HG02938 (cell line): Measurements from ENCODE around the gene CSPG4.
A peak's percentile ranks its signal among the peaks of the same experiment; 100 is the strongest.
"Not testable (repeated sequence)": the region's sequence is repeated elsewhere in the genome, so short reads cannot be mapped to it uniquely, and the experiment has no call there.

Experiments
- ATAC-seq: cut with Tn5 transposase; IDR thresholded peaks from one replicate; pipeline ENCODE4 v1.9.1; 2021; ENCODE audit warnings: mild to moderate bottlenecking, moderate library complexity; ENCODE audit not compliant: unreplicated experiment

The CSPG4 gene

DNA sequence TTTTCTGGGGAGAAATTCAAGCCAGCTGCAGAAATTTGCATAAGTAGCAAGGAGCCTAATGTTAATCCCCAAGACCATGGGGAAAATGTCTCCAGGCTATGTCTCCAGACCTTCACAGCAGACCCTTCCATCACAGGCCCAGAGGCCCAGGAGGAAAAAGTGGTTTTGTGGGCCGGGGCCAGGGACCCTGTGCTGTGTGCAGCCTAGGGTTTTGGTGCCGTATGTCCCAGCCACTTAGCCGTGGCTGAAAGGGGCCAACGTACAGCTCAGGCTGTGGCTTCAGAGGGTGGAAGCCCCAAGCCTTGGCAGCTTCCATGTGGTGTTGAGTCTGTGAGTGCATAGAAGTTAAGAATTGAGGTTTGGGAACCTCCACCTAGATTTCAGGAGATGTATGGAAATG, 29.7 kb upstream of the CSPG4 start:
- not testable (repeated sequence) for ATAC-seq

DNA sequence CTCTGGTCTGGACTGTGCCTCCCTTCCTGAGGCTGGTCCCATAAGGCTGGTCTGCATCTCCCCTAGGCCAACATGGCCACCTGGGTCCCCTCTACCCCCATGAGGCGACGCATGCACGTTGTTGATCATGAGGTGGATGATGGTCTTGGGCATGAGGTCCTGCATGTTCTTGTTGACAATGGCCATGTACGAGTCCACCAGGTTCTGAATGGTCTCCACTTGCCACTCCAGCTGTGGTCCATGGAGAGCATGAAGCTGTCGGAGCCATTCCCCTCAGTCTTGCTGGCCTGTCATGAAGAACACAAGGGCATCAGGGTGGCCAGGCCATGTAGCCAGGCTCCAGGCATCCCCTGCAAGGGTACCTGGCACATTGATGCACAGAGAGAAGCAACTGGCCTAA, 27.1 kb upstream of the CSPG4 start:
- ATAC-seq, result no peak

DNA sequence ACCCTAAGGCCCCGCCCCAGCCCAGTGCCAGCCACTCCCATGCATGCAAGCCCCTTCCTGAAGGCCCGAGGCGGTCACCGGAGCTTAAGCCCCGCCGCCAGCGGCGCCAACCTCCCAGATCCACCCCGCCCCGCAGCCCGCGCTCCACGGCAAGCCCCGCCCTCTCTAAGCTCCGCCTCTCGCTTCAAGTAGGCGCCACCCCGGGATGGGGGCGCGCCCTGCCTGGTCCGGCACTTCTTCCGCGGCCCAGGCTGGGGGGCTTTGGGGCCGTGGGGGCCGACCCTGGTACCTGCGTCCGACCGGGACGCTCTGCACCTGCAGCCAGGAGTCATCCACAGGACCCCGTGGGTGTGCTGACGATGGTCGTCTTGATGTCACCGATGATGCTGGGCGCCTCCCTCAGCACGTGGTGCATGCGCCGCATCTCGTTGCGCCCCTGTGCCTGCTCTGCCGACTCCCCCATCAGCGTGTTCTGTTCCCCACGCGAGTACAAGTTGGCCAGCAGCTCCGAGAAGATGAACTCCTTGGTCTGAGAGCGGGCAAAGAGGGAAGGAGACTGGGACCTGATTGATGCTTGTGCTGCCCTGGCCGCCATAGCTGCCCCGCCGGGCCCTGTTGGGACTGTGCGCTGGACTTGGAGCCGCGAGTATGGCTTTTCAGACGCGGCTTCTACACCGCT, 26.1 kb upstream of the CSPG4 start:
- peak; percentile 82 for ATAC-seq

DNA sequence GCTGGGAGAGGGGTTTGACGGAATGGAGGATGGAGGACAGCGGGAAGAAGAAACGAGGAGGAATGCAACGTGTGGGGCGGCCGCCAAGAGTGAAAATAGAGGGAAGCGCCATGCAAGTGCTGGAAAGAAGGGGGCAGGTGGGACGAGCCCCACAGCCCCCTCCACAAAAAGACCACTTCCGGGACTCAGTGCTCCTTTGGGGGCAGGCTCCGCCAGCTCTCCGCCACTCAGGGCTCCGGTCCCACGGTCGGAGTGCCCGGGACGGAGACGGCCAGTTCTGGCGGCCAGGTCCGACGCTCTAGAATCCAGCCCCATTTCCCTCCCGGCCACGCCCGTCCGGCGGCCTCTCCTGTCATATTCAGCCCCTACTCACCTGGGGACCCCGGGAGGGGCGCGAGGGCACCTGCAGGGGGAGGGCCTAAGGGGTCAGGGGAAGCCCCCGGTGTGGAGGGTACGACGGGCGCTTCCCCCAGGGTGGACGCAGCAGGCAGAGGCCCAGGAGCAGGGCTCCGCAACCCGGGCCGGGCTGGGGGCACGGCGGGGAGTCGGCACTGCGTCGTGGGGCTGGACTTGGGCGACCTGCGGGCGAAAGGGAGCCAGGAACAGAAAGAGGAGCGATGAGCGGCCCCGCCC, 25.5 kb upstream of the CSPG4 start:
- ATAC-seq, result no peak

DNA sequence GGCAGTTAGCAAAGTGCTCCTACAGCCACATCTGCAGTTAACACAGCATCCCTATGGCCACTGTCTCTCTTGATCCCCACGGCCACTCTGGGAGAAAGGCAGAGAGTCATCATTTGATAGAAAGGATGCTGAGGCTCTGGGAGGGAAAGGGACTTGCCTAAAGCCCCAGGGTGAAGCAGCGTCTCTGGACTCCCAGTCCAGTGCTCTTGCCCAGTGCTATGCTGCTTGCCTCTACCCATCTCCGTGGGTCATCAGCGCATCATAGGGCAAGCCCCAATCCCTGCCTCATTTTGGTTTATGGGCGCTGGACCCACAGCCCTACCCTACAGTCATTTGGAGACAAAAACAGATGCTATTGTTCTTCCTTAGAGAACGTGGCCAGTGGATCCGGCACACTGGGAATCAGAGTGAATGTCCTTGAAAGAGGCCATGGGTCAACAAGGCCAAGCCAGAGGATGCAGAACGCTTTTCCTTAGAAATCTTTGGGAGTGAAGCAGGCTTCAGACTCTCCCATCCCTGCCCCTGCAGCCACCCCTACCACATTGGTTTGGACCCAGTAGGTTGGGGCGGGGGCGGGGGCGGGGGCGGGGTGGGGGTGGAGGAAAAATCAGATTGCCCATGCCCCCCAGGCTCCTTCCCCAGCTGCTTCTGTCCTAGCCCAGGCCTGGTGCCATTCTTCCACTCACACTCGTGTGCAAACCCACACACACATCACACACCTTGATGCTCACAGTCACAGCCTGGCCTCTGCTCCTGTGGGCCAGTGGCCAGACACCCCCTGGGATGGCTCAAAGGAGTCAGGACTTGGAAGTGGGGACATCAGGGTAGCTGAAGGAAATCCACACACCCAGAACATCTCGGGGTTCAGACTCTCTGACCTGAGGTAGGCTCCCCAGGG, 24.7 kb upstream of the CSPG4 start:
- ATAC-seq, result not testable (repeated sequence)

DNA sequence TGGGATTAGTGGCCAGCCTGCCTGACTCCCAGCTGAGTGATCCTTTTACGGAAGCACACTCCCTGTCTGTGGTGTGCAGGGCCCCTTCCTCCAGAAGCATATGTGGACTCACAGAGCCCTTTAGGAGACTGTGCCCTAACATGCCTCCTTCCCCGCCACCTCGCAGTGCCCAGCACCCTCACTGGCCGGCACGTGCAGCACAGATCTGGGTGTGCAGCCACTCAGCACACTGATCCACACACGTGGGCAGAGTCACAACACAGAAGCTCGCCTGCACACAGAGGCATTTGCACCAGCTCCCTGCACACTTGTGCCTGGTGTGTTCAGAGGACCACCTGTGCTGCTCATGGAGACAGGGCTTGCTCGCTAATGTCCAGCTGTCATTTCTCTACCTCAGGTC, 23.6 kb upstream of the CSPG4 start:
- no peak for ATAC-seq

DNA sequence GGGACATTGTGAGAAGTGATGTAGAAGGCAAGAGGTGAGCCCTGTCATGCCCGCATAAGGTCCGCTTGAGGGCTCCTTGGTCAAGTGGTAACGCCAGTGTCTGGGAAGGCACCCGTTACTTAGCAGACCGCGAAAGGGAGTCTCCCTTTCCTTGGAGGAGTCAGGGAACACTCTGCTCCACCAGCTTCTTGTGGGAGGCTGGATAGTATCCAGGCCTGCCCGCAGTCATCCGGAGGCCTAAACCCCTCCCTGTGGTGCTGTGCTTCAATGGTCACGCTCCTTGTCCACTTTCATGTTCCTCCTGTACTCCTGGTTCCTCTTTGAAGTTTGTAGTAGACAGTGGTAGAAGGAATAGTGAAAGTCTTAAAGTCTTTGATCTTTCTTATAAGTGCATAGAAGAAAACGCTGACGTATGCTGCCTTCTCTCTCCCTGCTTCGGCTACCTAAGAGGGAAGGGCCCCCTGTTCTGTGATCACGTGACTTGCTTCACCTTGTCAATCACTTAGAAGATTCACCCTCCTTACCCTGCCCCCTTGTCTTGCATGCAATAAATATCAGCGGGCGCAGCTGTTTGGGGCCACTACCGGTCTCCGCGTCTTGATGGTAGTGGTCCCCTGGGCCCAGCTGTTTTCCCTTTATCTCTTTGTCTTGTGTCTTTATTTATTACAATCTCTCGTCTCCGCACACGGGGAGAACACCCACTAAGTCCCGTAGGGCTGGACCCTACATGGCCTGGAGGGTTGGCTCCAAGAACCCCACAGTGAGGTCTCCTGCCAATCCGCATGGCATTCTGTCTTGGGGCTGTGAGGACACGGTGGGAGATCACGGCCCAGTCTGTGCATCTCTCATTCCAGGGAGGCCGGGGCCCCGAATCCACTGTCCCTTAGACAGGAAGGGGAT, 22.5 kb upstream of the CSPG4 start:
- ATAC-seq, result not testable (repeated sequence)

DNA sequence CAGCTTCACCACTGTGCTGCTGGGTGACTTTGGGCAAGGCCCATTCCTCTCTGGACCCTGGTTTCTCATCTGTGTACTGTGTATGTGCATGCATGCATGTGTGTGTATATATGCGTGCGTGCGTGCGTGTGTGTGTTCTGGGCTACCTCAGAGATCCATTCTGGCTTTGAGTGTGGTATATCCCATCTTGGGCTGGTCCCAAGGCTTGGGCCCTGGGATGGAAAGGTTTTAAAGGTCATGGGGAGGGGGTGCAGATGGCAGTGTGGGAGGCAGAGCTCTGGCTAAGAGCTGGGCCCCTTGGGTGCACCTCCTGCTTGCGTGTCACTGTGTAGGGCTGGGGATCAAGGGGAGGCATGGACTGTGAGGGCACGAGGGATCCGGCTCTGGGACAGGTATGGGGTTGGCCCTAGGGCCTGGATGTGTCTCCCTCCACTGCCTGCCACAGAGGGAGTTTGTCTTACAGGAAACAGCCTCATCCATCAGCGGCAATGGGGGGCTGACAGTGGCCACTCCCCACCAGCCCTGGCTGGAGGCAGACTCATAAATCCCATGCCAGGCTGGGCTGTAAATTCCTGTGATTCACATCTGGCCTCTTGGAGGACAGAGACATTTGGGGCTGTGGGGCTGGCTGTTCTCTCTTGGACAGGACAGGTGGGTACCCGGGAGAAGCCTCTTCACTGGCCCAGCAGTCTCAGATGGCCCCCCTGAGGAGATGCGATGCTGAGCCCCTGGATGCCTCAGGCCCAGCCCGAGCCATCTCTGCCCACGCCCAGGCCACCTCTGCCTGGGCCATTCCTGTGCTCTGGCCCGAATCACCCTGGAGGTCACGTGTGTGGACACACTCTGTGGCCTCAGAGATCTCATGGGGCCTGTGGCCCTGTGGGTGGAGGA, 21.4 kb upstream of the CSPG4 start:
- no peak for ATAC-seq

DNA sequence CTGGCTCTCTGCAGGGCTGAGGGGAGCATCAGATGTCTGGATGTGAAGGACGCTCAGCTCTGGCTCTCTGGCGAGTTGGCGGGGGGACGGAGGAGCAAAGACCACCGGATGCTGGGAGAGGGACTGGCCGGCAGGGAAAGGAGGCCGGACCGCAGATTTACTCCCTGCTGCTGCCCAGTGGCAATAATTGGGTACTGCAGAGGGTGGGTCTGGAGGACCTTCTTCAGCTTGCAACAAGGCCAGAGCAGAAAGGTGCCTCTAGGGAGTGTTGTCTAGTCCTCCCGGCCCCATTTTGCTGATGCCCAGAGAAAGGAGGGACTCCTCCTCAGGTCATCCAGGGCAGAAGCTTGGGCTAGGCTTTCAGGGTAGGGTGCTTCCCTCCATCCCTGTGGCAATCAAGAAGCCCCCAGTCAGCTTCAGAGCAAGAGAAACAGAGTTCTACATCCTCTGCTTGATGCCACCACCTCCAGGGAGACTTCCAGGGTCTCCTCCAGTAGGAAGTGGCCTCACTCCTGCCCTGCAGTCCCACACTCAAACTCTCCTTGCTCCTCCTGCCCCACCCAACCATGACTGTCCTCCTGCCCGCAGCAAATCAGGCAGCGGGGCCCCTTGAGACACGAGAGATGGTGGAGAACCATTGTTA, 20.3 kb upstream of the CSPG4 start:
- ATAC-seq, result no peak

DNA sequence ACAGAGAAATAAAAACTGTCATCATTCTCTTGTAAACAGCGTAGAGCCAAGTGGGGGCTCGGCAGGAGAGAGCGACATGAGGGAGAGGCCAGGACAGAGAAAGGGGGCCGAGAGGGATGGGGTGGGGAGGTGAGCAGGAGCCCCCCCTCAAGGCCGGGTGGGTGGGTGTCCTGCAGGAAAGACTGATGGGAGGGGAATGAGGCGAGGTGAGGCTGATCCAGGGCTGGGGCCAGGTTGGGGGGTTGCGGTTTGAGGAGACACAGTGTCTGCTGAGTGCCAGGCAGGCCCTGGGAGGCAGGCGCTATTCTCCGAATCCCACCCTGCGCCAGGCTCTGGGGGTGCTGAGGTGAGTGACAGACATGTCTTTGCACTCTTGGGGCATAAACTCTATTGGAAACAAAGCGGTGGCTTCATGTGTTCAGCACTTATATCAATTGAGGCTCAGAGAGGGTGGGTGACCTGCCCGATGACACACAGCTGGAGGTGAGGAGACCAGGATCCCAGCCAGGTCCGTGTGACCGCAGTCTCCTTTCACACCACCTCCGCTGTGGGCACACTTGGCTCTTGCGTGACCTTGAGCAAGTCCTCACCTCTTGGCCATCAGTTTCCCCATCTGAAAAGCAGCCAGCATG, 19.6 kb upstream of the CSPG4 start:
- ATAC-seq, result no peak

DNA sequence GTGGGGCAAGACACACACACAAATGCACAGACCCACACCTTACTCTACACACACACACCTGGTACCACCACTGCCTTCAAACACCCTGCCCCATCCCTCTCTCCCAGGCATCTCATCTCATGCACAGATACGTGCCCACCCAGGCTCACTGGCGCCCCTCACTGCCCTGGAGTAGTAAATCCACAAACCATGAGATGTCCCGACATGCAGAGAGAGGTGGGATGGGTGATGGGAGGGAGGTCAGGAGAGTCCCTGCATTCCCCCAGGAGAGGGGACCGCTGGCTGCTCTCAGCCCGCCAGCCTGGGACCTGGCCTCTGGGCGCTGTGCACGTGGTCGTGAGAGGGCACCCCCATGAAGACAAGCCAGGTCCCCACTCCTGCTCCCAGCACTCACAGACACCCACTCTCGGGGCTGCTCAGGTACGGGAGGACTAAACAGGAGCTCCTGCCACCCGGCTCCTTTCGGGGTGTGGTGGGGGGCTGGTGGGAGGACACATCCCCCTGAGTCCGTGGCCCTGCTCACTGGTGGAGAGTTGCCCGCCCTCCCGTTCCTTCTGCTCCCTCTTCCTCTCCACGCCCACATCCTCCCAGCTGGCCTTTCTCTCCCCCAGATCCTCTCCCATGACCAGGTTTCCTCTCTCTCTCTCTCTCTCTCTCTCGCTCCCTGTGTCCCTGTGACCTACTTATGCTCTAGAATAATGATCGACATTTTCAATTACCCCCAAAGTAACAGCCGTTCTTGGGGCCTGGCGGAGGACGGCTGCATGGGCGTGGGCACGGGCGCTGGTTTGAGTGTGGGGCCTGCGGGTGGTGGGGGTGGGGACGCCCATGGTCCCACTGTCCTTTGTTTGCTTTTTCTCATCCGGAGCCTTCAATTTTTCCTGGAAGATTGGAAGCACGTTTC, 18.9 kb upstream of the CSPG4 start:
- no peak for ATAC-seq

DNA sequence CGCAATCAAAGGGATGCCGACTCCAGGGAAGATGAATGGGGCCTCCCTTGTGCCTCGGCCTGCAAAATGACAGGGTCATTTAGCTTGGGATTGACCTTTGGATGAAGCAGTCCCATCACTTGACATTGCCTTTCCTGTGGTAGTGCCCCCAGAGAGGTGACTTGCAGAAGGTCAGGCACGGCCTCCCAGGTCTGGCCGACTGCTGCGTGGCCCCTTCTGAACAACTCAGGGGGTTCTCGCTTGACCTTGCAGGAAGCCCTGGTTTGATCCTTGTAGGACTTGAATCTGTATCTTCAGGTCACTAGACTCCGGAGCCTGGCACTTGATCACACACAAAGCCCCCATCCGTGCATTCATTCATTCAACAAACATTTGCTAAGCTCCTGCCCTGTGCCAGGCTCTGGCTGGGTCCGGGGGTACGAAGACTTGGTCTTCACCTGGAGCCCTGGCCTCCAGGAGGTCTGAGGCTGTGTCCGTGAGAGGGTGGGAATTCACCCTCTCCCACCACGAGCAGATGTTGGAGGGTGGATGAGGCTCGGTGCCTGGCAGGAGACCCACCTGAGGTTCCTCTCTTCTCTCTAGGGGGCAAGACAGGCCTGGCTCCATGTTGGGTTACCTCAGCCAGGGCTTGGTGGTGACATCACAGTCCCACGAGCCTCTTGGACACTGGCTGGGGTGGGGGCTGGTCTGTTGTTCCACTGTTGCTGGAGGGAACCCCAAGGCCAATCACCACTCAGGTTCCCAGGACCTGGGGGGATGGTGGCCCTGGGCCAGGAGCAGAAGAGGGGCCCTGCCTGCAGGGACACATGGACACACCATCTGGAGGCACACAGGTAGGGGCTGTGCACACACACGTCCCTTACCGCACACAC, 18.0 kb upstream of the CSPG4 start:
- not testable (repeated sequence) for ATAC-seq

DNA sequence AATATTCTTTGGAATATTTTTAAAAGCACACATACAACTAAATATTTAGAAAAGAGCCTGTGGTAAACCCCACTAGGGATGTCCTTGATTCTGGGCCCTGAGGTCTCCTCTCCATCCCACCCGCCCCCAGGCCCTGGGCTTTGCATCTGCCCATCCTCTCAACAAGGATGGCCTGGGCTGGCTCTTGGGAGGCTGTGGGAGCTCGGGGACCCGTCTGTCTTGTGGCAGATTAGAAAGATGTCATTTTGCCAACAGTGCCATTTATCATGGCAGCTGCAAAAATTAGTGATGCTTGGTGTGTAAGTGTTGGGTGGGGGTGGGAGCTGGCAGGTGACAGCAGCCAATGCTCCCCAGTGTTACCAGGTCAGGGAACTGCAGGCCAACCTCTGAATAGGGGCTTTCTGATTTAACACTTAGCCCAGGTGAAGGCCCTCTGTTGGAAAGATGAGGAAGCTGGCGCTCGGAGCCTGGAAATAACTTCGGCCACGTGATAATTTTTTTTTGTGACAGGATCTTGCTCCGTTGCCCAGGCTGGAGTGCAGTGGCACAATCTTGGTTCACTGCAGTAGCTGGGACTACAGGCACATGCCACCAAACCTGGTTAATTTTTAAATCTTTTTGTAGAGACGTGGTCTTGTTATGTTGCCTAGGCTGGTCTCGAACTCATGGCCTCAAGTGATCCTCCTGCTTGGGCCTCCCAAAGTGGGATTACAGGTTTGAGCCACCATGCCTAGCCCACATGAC, 16.9 kb upstream of the CSPG4 start:
- ATAC-seq, result no peak

DNA sequence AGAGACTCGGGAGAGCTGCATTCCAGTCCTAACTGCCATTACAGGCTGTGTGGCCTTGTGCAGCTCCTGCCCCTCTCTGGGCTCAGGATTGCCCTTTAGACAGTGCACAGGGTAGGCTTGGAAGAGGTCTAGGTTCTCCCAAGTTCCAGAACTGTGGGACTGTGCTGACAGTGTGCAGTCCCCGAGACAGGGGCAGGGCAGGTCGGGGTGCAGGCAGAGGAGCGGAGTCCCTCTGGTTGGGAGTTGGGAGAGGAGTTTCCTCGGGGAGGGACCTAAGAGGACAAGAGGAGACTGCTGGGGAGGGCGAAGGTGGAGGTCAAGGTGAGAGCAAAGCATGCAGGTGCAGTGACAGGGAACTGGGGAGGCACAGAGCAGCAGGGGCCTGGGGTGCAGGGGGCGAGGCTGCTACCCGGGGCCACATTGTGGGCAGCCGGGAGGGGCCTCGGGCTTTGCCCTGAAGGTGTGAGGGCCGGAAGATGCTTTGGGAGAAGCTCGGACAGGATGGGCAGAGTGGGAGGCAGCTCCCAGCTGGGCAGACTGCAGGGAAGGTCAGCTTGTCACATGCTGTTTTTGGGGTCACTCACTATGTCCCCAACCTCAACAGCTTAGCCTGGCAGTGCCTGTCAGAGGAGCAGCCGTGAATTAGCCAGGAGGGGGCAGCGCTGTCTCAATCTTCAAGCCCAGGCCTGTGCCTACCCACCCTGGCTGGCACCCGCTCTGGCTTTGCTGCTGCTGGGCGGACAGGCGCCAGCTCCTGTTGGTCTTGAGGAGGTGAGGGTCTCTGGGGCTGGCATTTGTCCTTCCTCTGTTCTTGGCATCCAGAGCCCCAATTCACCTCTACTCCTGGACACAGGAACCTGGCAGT, 15.4 kb upstream of the CSPG4 start:
- ATAC-seq, result no peak

DNA sequence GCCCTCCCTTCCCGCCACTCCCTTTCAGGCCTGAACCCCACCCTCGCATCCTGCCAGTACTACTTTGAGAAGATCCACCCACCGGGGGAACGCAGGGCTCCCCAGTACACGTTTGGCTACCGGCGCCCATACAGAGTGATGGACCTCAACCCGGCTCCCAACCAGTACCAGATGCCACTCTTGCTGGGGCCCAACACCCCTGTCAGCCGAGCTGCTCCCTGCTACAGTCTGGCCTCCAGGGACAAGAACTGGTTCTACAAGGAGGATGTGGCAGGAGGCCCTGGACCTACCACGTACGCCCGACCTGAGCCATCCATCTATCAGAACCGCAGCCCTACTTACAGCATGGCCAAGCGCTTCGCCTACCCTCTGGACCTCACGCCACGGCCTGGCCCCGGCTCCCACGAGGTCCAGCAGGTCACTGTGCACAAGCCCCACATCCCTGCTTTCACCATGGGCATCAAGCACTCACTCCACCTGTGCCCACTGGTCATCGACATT, 14.4 kb upstream of the CSPG4 start:
- ATAC-seq, result no peak
